Measurements from ENCODE around the gene SYNGR1. TPM values are rescaled to one million over a fixed set of nuclear protein-coding genes. Genes with fewer than 3 reads are reported as not detected.

The SYNGR1 gene
- polyA plus RNA-seq, 2 of the 4 experiments (the other 2 are of a cell fraction), result 6.7 to 14.5 TPM

Small RNA genes lying within 50 kb of the gene (small RNA-seq; reads per million reads assigned to genes)
- gene SNORD43 (0 reads per million in 6 experiments), gene SNORD83A (557 to 40,241 (median 6,510) reads per million in 6 experiments), gene SNORD83B (0 reads per million in 6 experiments)

Other genes with a start within 250 kb of the SYNGR1 start
- gene CBX7, start 197.3 kb upstream of the SYNGR1 start, polyA plus RNA-seq (2011; rRNA removed), result 0.79 and 1.3 TPM in 2 replicates
- gene CBX7, start 197.3 kb upstream of the SYNGR1 start, polyA plus RNA-seq (2017; fragmentation: RNase III; extraction: RNeasy Plus Mini Kit Qiagen cat#74134 plus additional on column Dnase treatment), result 2.0 to 2.5 TPM (median 2.3 TPM) in 3 replicates
- 4.0 and 4.5 TPM in 2 replicates for gene PDGFB, start 105.0 kb upstream of the SYNGR1 start, polyA plus RNA-seq (2011; rRNA removed)
- 2.1 to 3.3 TPM (median 3.0 TPM) in 3 replicates for gene PDGFB, start 105.0 kb upstream of the SYNGR1 start, polyA plus RNA-seq (2017; fragmentation: RNase III; extraction: RNeasy Plus Mini Kit Qiagen cat#74134 plus additional on column Dnase treatment)
- 1,852 and 1,921 TPM in 2 replicates for gene RPL3, start 30.4 kb upstream of the SYNGR1 start, polyA plus RNA-seq (2011; rRNA removed)
- 1,908 to 2,151 TPM (median 1,965 TPM) in 3 replicates for gene RPL3, start 30.4 kb upstream of the SYNGR1 start, polyA plus RNA-seq (2017; fragmentation: RNase III; extraction: RNeasy Plus Mini Kit Qiagen cat#74134 plus additional on column Dnase treatment)
- gene TAB1, start 49.8 kb downstream of the SYNGR1 start, polyA plus RNA-seq (2011; rRNA removed), result 10.4 and 11.3 TPM in 2 replicates
- 8.7 to 10.5 TPM (median 9.9 TPM) in 3 replicates for gene TAB1, start 49.8 kb downstream of the SYNGR1 start, polyA plus RNA-seq (2017; fragmentation: RNase III; extraction: RNeasy Plus Mini Kit Qiagen cat#74134 plus additional on column Dnase treatment)
- gene MGAT3, start 107.0 kb downstream of the SYNGR1 start, polyA plus RNA-seq (2011; rRNA removed), result 0.62 and 0.65 TPM in 2 replicates
- gene MGAT3, start 107.0 kb downstream of the SYNGR1 start, polyA plus RNA-seq (2017; fragmentation: RNase III; extraction: RNeasy Plus Mini Kit Qiagen cat#74134 plus additional on column Dnase treatment), result 0.64 to 0.84 TPM (median 0.70 TPM) in 3 replicates
- gene MIEF1, start 152.3 kb downstream of the SYNGR1 start, polyA plus RNA-seq (2011; rRNA removed), result 19.8 and 20.5 TPM in 2 replicates
- gene MIEF1, start 152.3 kb downstream of the SYNGR1 start, polyA plus RNA-seq (2017; fragmentation: RNase III; extraction: RNeasy Plus Mini Kit Qiagen cat#74134 plus additional on column Dnase treatment), result 18.8 to 19.9 TPM (median 19.3 TPM) in 3 replicates
- gene ATF4, start 170.6 kb downstream of the SYNGR1 start, polyA plus RNA-seq (2011; rRNA removed), result 557 and 593 TPM in 2 replicates
- 242 to 249 TPM (median 242 TPM) in 3 replicates for gene ATF4, start 170.6 kb downstream of the SYNGR1 start, polyA plus RNA-seq (2017; fragmentation: RNase III; extraction: RNeasy Plus Mini Kit Qiagen cat#74134 plus additional on column Dnase treatment)
- 47.9 and 51.1 TPM in 2 replicates for gene RPS19BP1, start 182.8 kb downstream of the SYNGR1 start, polyA plus RNA-seq (2011; rRNA removed)
- gene RPS19BP1, start 182.8 kb downstream of the SYNGR1 start, polyA plus RNA-seq (2017; fragmentation: RNase III; extraction: RNeasy Plus Mini Kit Qiagen cat#74134 plus additional on column Dnase treatment), result 71.8 to 74.0 TPM (median 72.0 TPM) in 3 replicates
- 0.03 and 0.07 TPM in 2 replicates for gene CACNA1I, start 220.8 kb downstream of the SYNGR1 start, polyA plus RNA-seq (2011; rRNA removed)
- 0.12 to 0.17 TPM (median 0.13 TPM) in 3 replicates for gene CACNA1I, start 220.8 kb downstream of the SYNGR1 start, polyA plus RNA-seq (2017; fragmentation: RNase III; extraction: RNeasy Plus Mini Kit Qiagen cat#74134 plus additional on column Dnase treatment)

Measured in A549 (cell line).